GM21515 (cell line): ENCODE data around the gene RPL13A.

Experiments
- ATAC-seq: cut with Tn5 transposase; IDR thresholded peaks from one replicate; pipeline ENCODE4 v1.9.1; 2021; ENCODE audit not compliant: unreplicated experiment

Gene RPL13A

GRCh38 chr19:49502866-49503581, 15.6 kb downstream of the RPL13A start:
- no peak for ATAC-seq

DNA sequence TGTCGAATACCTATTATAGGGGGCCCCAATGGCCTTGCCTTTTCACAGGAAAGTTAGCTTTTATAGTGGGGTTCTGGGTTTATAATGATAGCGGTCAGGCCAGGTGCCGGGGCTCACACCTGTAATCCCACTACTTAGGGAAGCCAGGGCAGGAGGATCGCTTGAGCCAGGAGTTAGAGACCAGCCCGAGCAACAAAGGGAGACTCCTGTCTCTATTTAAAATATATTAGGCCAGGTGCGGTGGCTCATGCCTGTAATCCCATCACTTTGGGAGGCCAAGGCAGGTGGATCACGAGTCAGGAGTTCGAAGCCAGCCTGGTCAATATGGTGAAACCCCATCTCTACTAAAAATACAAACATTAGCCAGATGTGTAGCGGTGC, 16.2 kb downstream of the RPL13A start:
- ATAC-seq = no peak

DNA sequence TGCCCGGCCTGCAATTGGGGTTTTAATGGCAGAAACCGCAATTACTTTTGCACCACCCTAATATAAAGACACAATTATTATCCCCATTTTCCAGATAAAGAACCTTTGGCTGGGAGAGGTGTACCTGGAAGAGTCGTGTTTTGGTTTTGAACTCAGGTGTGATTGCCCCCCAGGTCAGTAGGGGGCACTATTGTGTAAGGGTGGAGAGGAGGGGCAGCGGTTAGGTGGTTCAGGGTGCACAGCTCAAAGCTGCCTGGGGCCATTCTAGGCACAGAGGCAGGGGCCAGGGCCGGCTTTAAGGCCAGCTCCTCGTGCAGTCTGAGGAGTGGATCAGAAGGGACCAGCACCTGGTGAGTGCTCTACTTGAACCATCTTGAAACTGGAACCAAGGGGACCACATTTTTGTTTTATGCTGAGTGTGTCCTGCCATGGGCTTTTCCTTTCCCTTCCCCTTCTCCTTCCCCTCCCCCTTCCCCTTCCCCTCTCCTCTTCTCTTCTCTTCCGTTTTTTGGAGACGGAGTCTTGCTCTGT, 19.2 kb downstream of the RPL13A start:
- ATAC-seq = no peak

- ATAC-seq = no peak
Measured at GRCh38 chr19:49507803-49508494, 20.5 kb downstream of the RPL13A start.

DNA sequence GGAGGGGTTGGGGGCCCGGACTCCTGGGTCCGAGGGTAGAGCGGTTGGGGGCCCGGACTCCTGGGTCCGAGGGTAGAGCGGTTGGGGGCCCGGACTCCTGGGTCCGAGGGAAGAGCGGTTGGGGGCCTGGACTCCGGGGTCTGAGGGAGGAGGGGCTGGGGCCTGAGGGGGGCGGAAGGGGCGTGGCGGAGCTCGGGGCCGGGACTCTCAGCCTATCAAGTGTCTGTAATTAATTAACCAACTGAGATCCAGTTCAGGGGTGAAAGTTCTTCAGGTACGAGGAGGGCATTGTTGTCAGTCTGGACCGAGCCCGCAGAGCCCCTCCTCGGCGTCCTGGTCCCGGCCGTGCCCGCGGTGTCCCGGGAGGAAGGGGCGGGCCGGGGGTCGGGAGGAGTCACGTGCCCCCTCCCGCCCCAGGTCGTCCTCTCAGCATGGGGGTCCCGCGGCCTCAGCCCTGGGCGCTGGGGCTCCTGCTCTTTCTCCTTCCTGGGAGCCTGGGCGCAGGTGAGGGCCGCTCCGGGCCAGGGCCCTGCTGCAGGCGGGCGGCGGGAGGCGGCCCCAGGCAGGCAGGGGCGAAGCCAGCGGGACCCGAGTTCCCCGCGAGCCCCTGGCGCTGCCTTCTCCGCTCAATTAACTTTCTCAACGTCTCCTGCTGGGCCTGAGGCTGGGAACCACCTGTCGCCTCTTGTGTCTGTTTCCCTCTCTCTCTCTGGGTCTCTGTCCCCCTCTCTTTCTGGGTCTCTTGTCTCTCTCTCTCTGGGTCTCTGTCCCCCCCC, 25.8 kb downstream of the RPL13A start:
- no peak for ATAC-seq

GRCh38 chr19:49513746-49514118, 26.3 kb downstream of the RPL13A start:
- ATAC-seq = no peak

DNA sequence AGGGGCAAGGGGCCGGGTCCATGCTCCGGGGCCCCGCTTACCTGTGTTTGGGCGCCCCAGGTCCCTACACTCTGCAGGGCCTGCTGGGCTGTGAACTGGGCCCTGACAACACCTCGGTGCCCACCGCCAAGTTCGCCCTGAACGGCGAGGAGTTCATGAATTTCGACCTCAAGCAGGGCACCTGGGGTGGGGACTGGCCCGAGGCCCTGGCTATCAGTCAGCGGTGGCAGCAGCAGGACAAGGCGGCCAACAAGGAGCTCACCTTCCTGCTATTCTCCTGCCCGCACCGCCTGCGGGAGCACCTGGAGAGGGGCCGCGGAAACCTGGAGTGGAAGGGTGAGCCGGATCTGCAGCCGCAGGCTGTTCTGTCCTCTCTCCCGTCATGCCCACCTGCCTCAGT, 26.7 kb downstream of the RPL13A start:
- no peak for ATAC-seq

- ATAC-seq = no peak
Measured at GRCh38 chr19:49515767-49516166, 28.4 kb downstream of the RPL13A start.

DNA sequence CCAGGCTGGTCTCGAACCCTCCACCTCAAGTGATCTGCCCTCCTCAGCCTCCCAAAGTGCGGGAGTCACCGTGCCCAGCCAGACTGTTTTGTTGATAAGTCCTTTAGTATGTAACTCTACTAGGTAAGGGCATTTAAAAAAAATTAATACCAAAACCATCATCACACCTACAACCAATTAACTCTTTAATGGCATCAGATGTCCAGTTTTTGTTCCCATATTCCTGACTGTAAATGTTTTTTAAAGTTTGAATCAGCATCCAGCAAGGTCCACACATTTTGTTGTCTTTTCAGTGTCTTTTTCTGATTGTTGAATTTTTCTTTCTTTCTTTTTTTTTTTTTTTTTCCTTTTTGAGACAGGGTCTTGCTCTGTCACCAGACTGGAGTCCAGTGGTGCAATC, 30.6 kb downstream of the RPL13A start:
- no peak for ATAC-seq

DNA sequence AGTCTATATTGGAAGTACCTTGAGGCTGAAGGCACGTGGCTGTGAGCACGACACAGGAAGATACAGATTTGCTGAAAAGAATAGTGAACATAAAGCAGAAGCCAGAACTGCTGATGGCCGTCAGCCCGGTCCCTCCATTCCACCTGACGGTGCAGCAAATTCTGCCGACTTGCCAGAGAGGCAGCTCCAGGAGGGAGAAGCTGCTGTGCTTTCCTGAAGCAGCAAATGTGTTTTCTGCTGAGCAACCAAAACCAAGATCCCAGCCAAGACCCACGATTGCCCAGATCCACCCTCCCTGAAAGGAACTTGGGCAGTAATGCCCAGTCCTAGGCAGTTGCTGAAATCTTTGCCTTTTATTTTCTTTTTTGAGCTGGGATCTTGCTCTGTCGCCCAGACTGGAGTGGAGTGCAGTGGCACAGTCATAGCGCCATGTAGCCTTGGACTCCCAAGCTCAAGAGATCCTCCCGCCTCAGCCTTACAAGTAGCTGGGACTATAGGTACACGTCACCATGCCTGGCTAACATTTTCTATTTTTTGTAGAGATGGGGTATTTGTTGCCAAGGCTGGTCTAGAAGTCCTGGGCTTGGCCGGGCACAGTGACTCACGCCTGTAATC, 33.4 kb downstream of the RPL13A start:
- no peak for ATAC-seq

- no peak for ATAC-seq
Measured at GRCh38 chr19:49524812-49525455, 37.5 kb downstream of the RPL13A start.

DNA sequence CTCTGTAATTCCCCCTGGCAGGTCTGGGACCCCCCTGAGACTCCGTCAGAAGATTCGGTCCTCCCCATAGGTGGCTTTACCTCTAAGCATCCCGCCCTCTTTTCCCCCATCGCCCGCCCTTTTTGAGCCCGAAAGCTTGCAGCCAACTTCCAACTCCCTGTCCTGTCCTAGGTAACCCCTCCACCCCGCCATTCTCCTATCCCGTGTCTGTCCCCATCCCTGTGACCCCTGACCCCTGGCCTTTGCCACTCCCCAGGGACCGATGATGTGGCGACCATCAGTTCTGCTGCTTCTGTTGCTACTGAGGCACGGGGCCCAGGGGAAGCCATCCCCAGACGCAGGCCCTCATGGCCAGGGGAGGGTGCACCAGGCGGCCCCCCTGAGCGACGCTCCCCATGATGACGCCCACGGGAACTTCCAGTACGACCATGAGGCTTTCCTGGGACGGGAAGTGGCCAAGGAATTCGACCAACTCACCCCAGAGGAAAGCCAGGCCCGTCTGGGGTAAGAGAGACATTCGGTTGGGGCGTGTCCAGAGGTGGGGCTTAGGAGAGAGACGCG, 40.9 kb downstream of the RPL13A start:
- no peak for ATAC-seq

GRCh38 chr19:49530708-49531107, 43.3 kb downstream of the RPL13A start:
- no peak for ATAC-seq

DNA sequence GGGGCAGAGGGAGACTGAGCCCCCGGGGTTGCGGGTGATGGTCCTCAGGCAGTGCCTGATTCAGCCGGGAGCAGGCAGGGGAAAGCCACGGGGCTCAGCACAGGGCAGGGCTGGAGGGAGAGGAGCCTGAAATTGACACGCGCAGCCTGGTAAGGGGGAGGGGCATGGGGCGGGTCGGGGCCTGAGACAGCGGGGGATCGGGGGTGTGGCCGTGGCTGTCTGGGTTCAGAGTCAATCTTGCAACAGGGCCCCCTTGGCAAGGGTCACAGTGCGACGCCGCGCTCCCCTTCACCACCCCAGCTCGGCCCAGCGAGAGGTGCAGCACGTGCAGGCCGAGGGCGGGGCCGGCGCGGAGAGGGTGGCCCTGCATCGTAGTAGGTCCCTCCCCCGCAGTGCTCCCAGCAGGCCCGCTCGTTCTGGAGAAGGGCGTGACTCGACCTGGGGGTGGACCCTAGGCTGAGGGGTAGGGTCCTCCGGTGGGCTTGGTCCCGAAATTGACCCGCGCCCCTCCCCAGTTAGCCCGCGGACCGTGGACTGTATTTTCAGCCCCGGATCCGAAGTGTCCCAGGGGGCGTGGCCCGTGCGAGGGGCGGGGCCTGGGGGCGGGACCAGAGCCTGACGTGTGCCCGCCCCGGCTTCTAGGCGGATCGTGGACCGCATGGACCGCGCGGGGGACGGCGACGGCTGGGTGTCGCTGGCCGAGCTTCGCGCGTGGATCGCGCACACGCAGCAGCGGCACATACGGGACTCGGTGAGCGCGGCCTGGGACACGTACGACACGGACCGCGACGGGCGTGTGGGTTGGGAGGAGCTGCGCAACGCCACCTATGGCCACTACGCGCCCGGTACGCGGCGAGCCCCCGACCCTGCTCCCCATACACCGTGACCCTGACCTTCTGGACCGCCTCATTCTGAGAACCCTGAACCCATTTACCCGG, 46.4 kb downstream of the RPL13A start:
- ATAC-seq = peak; percentile 67

- ATAC-seq = no peak
Measured at GRCh38 chr19:49534632-49535385, 47.4 kb downstream of the RPL13A start.

GRCh38 chr19:49536921-49537462, 49.6 kb downstream of the RPL13A start:
- no peak for ATAC-seq

GRCh38 chr19:49538643-49539042, 51.2 kb downstream of the RPL13A start:
- ATAC-seq = no peak

DNA sequence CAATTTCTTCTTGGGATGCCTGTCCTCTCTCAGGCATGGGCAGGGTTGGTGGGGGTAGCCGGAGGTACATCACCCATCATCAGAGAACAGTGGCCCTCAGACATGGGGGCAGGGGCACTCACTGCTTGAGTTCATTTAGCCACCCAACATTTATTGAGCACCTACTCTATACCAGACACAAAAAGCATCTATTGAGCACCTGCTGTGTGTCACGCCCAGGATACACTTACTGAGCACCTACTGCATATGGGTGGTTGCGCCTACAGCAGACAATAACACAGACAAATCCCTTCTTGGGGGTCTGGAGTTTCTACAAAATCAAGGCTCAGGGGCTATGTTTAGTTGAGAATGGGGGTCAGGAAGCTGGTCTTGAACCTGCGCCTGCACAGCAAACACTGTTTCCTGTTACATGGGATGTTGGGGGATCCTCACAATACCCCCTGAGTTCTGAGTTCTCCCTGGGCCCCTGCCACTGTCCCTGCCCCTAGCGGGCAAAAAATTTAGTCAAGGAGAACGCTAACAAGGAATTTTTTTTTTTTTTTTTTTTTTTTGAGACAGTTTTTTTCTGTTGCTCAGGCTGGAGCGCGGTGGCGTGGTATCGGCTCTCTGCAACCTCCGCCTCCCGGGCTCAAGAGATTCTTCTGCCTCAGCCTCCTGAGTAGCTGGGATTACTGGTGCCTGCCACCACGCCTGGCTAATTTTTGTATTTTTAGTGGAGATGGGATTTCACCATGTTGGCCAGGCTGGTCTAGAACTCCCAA, 52.0 kb downstream of the RPL13A start:
- no peak for ATAC-seq
